GM12872 (cell line): ENCODE results near the gene NXNL2.

Experiments
- TF ChIP-seq, protein P1 (sequence below): IDR thresholded peaks from 3 replicates; pipeline ENCODE4 v1.5.1; 2011; ENCODE audit warnings: low read depth, mild to moderate bottlenecking, low read length, moderate library complexity; ENCODE audit not compliant: insufficient read depth

NXNL2 gene

GRCh38 chr9:88523056-88523455, 11.9 kb upstream of the NXNL2 start:
- TF ChIP-seq, protein P1, sequence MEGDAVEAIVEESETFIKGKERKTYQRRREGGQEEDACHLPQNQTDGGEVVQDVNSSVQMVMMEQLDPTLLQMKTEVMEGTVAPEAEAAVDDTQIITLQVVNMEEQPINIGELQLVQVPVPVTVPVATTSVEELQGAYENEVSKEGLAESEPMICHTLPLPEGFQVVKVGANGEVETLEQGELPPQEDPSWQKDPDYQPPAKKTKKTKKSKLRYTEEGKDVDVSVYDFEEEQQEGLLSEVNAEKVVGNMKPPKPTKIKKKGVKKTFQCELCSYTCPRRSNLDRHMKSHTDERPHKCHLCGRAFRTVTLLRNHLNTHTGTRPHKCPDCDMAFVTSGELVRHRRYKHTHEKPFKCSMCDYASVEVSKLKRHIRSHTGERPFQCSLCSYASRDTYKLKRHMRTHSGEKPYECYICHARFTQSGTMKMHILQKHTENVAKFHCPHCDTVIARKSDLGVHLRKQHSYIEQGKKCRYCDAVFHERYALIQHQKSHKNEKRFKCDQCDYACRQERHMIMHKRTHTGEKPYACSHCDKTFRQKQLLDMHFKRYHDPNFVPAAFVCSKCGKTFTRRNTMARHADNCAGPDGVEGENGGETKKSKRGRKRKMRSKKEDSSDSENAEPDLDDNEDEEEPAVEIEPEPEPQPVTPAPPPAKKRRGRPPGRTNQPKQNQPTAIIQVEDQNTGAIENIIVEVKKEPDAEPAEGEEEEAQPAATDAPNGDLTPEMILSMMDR = no peak

- TF ChIP-seq, protein P1 = no peak
These were observed 10.1 kb upstream of the NXNL2 start for GRCh38 chr9:88524911-88525310.

- TF ChIP-seq, protein P1 = no peak
These were observed 7.4 kb upstream of the NXNL2 start for GRCh38 chr9:88527618-88528017.

DNA sequence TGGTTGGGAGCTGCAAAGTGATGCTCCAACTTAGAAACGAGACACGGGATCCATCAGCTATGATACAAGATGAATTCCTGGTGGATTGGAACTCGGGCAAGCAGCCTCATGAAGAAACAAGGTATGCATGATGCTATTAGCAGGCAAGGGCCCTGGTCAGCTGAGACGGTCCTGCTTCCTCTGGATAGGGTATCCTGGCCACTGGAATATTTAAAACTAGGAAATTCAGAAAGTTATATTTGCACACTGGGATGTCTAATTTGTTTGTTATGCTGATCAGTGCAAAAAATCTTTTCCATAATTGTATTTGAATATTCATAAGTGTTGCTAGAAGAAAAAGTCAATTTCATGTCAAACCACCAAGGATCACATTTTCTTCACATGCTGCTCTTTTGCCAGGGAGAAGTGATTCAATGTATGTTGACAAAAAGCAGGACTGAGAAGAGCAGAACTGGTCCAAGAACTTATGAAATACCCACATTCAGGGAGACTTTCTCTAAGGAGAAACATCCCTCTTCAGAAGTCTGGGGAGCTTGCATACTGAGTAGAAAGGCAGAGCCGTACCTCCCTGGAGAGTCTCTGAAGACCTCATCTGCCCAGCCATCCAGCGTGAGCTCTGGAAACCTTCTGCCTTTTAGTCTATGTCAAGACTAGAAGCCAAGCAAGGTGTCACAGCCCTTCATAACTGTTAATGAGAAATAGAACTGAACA, 6.7 kb upstream of the NXNL2 start:
- TF ChIP-seq, protein P1 = no peak

GRCh38 chr9:88529496-88529895, 5.5 kb upstream of the NXNL2 start:
- TF ChIP-seq, protein P1 = no peak

- TF ChIP-seq, protein P1 = no peak
These were observed 4.9 kb upstream of the NXNL2 start for GRCh38 chr9:88530051-88530450.

DNA sequence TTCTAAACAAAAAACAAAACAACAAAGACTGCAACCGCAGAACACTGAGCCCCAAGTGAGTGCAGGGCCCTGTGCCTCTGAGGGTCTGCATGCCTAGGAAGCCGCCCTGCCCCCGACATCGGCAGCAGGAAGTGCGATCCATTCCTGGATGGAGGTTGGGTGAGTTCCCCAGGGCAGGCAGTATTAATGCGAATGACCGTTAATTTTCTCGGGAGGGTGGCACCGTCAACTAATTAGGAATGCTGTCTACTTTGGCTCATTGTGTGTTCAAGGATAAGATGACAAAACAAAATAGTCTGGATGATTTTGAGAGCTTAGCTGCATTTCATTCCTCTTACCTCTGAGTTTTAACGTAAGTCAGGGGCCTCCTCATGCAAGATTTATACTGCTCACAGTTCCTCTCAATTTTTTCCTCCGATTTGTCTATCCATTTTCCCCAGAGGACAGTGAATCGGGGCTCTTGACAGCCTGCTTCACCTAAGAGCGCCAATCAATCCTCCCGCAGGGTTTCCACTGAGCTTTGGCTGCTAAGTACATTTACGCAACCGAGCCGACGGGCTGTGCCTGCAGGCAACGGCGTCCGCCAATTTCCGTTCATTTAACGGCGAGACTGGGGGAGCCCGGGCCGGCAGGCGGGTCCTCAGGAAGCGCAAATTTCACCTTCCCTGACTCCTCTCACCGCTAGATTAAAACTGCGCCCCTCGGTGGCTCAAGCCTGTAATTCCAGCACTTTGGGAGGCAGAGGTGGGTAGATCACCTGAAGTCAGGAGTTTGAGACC, 2.9 kb upstream of the NXNL2 start:
- TF ChIP-seq, protein P1 = no peak
